Measurements from ENCODE around the gene SOX5. TPM values are rescaled to one million over a fixed set of nuclear protein-coding genes. Genes with fewer than 3 reads are reported as not detected.

SOX5 gene
- total and polyA plus RNA-seq, 7 donors = 0.23 to 16.3 (median 9.4) TPM

DNA sequence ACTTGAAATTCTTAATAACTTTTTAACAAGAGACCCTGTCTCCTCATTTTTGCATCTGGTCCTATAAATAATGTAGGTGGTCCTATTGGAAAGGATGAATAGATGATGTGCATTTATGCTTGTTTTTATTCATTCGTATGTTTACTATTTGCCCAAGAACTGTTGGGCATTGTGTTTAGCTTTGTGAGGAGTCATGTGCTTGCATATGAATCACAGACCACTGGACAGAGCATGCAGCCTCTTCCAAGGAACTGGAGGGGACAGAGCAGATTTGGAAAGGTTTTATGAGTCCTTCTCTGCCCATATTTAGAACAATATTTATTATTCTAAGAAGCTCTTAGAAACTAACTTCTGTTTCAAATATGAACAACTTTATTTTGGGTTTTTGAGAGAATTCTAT is 414.0 kb downstream of the SOX5 start:
- TF ChIP-seq, protein P1, sequence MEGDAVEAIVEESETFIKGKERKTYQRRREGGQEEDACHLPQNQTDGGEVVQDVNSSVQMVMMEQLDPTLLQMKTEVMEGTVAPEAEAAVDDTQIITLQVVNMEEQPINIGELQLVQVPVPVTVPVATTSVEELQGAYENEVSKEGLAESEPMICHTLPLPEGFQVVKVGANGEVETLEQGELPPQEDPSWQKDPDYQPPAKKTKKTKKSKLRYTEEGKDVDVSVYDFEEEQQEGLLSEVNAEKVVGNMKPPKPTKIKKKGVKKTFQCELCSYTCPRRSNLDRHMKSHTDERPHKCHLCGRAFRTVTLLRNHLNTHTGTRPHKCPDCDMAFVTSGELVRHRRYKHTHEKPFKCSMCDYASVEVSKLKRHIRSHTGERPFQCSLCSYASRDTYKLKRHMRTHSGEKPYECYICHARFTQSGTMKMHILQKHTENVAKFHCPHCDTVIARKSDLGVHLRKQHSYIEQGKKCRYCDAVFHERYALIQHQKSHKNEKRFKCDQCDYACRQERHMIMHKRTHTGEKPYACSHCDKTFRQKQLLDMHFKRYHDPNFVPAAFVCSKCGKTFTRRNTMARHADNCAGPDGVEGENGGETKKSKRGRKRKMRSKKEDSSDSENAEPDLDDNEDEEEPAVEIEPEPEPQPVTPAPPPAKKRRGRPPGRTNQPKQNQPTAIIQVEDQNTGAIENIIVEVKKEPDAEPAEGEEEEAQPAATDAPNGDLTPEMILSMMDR (IDR thresholded peaks at IDR 0.05) = no peak
- TF ChIP-seq POLR2AphosphoS5 (IDR thresholded peaks at IDR 0.05) (no peak), POLR2A (IDR thresholded peaks at IDR 0.05) (no peak), EP300 (IDR thresholded peaks at IDR 0.05) (no peak)
- no peak overlapping the region for H3K4me3 ChIP-seq
- no peaks in the 10 kb centered on the region for H3K36me3 ChIP-seq
- intact Hi-C loops (cut with DNase I) = no loop called here
- H3K27ac ChIP-seq = no peak overlapping the region
- H3K9me3 ChIP-seq = no peaks in the 10 kb centered on the region
- H3K27me3 ChIP-seq = no peaks in the 10 kb centered on the region
- H3K4me1 ChIP-seq = no peaks in the 10 kb centered on the region
- 87 to 91% methylated on average over 1 of the region's 1 CpG for WGBS, 2 donors
- DNase-seq = no peak

DNA sequence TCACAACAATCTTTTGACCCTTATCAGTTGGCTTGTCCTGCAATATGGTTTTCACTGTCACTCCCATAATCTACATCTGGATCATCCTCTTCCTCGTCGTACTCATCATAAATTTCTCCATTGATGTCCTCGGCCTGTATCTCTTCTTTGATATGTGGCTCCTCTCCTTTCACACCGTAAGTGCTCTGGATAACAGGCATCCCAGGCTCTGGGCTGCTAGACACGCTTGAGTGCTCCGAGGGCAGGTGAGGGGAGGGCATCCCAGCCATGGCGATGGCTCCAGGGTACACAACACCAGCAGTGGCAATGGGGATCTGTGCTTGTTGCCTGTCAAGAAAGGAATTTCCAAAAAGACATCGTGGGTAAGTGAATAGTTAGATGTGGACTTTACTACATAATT is 415.3 kb downstream of the SOX5 start:
- H3K9me3 ChIP-seq = no peaks in the 10 kb centered on the region
- H3K27me3 ChIP-seq = no peaks in the 10 kb centered on the region
- TF ChIP-seq POLR2A (IDR thresholded peaks at IDR 0.05) (no peak), POLR2AphosphoS5 (IDR thresholded peaks at IDR 0.05) (no peak), EP300 (IDR thresholded peaks at IDR 0.05) (no peak)
- TF ChIP-seq, protein P1 (IDR thresholded peaks at IDR 0.05) = no peak
- intact Hi-C loops (cut with DNase I) = no loop called here
- no peak for DNase-seq
- WGBS, 2 donors = 92 to 93% methylated on average over 8 of the region's 8 CpGs
- no peak overlapping the region for H3K4me3 ChIP-seq
- H3K36me3 ChIP-seq = no peaks in the 10 kb centered on the region
- H3K27ac ChIP-seq = no peak overlapping the region
- H3K4me1 ChIP-seq = no peaks in the 10 kb centered on the region

- no peaks in the 10 kb centered on the region for H3K36me3 ChIP-seq
- intact Hi-C loops (cut with DNase I) = no loop called here
- H3K9me3 ChIP-seq = no peaks in the 10 kb centered on the region
- no peak overlapping the region for H3K4me3 ChIP-seq
- no peak overlapping the region for H3K27ac ChIP-seq
- H3K4me1 ChIP-seq = no peaks in the 10 kb centered on the region
- H3K27me3 ChIP-seq = no peaks in the 10 kb centered on the region
- TF ChIP-seq POLR2A (IDR thresholded peaks at IDR 0.05) = no peak
- no peak for TF ChIP-seq EP300 (IDR thresholded peaks at IDR 0.05)
- TF ChIP-seq POLR2AphosphoS5 (IDR thresholded peaks at IDR 0.05) = no peak
- TF ChIP-seq, protein P1 (IDR thresholded peaks at IDR 0.05) = no peak
- WGBS, 2 donors = 36 to 73% methylated on average over 1 of the region's 1 CpG
- DNase-seq = no peak
These were observed 415.8 kb downstream of the SOX5 start for GRCh38 chr12:23533699-23534098.

DNA sequence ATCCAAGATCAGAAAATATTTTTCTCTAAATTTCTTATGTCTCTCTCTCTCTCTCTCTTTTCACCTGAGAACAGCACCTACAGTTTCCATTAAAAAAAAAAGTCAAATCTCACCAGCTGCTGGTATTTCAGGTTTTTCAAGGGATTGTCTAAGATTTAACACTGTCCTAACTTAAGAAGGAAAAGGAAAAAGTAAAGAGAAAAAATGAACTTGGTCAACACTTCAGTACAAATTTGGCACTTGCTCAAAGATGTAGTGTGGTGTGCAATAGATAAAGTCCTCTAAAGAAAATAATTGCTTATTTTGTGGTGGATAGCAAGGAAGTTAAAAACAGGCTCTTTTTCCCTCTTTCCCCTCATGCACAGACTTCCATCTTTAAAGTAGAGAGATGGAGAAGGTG is 416.2 kb downstream of the SOX5 start:
- no peaks in the 10 kb centered on the region for H3K4me1 ChIP-seq
- TF ChIP-seq POLR2A (IDR thresholded peaks at IDR 0.05) (no peak), POLR2AphosphoS5 (IDR thresholded peaks at IDR 0.05) (no peak), EP300 (IDR thresholded peaks at IDR 0.05) (no peak)
- TF ChIP-seq, protein P1 (IDR thresholded peaks at IDR 0.05) = no peak
- intact Hi-C loops (cut with DNase I) = no loop called here
- H3K4me3 ChIP-seq = no peak overlapping the region
- DNase-seq = no peak
- H3K27me3 ChIP-seq = no peaks in the 10 kb centered on the region
- H3K36me3 ChIP-seq = no peaks in the 10 kb centered on the region
- H3K9me3 ChIP-seq = no peaks in the 10 kb centered on the region
- no peak overlapping the region for H3K27ac ChIP-seq

- H3K4me1 ChIP-seq = no peaks in the 10 kb centered on the region
- H3K27ac ChIP-seq = no peak overlapping the region
- H3K9me3 ChIP-seq = peaks cover 0 to 1% (median 0%) of the 10 kb centered on the region in 4 donors
- no peaks in the 10 kb centered on the region for H3K36me3 ChIP-seq
- H3K27me3 ChIP-seq = no peaks in the 10 kb centered on the region
- 91 to 96% methylated on average over 1 of the region's 1 CpG for WGBS, 2 donors
- intact Hi-C loops (cut with DNase I) = no loop called here
- no peak for DNase-seq
- TF ChIP-seq, protein P1 (IDR thresholded peaks at IDR 0.05) = no peak
- no peak for TF ChIP-seq EP300 (IDR thresholded peaks at IDR 0.05)
- no peak overlapping the region for H3K4me3 ChIP-seq
These were observed 421.2 kb downstream of the SOX5 start for GRCh38 chr12:23528316-23528715.

Measured in sigmoid colon (tissue), 7 donors.